Endothelial cell of umbilical vein (primary cell): ENCODE measurements around the gene CACNA1C.

Experiments used
- EZH2 ChIP-seq: IDR thresholded peaks from 2 replicates; pipeline ENCODE4 v1.6.1; 2012; ENCODE audit warnings: borderline replicate concordance, low read depth, mild to moderate bottlenecking, moderate library complexity, low read length, inconsistent platforms; ENCODE audit not compliant: severe bottlenecking
- JUN ChIP-seq: IDR thresholded peaks from 2 replicates; pipeline ENCODE4 v1.6.1; 2011; ENCODE audit warnings: borderline replicate concordance, low read depth; ENCODE audit not compliant: insufficient read length, insufficient read depth
- TF ChIP-seq, protein P1 (sequence below), 2 donors: IDR thresholded peaks; 1 replicate in 1 of 2; 2 replicates in 1 of 2; pipeline ENCODE4 v1.5.1; 2011; ENCODE audit warnings: low read length in 2 of 2, mild to moderate bottlenecking in 2 of 2, moderate library complexity in 2 of 2, control low read depth in 1 of 2, inconsistent platforms in 1 of 2, low read depth in 1 of 2; ENCODE audit not compliant: insufficient read depth in 1 of 2; ENCODE audit errors: extremely low read depth in 1 of 2

DNA sequence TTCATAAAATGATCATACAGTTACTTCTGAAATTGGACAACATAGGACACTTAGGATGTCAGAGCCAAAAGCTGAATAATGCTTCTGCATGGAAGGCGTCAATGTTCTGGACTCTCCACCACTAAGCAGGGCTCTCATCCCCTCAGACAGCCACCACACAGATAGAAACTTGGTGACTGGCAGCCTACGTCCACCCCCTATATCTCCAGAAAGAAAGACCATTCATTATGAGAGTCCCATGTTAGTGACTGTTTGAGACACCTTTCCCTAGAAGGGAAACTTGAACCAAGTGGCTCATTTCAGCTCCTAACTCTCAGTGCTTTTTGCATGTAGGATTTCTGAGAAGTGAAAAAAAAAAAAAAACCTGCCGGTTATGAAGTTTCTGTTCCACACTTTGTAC, 491.0 kb downstream of the CACNA1C start:
- TF ChIP-seq, protein P1, sequence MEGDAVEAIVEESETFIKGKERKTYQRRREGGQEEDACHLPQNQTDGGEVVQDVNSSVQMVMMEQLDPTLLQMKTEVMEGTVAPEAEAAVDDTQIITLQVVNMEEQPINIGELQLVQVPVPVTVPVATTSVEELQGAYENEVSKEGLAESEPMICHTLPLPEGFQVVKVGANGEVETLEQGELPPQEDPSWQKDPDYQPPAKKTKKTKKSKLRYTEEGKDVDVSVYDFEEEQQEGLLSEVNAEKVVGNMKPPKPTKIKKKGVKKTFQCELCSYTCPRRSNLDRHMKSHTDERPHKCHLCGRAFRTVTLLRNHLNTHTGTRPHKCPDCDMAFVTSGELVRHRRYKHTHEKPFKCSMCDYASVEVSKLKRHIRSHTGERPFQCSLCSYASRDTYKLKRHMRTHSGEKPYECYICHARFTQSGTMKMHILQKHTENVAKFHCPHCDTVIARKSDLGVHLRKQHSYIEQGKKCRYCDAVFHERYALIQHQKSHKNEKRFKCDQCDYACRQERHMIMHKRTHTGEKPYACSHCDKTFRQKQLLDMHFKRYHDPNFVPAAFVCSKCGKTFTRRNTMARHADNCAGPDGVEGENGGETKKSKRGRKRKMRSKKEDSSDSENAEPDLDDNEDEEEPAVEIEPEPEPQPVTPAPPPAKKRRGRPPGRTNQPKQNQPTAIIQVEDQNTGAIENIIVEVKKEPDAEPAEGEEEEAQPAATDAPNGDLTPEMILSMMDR (IDR thresholded peaks at IDR 0.05; ENCODE audit: extremely low read depth in 1 of 2, insufficient read depth in 1 of 2, low read depth in 1 of 2, low read length in 2 of 2), result no peak
- TF ChIP-seq EZH2, result no peak
- no peak for TF ChIP-seq JUN
